Forelimb muscle (tissue), 1 donor: ENCODE results near the gene TRABD2B. TPM values are rescaled to one million over a fixed set of nuclear protein-coding genes. Genes with fewer than 3 reads are reported as not detected.

Experiments used
- DNase-seq: peaks from one replicate; pipeline ENCODE4 v3.0.0-alpha.2; 2013; ENCODE audit warnings: low read depth
- polyA plus RNA-seq: library from polyadenylated mRNA; unstranded; fragments of 120-200 nt; gene quantifications from one replicate; pipeline ENCODE4 v1.2.1, GENCODE V29; 2013; ENCODE audit not compliant: insufficient read length

The TRABD2B gene
- polyA plus RNA-seq, 1 donor: 3.8 TPM

- no peak for DNase-seq
These were observed 85.3 kb downstream of the TRABD2B start for GRCh38 chr1:47911892-47912291.

- no peak for DNase-seq
These were observed 85.8 kb downstream of the TRABD2B start for GRCh38 chr1:47911424-47911823.

- DNase-seq: no peak
These were observed 88.9 kb downstream of the TRABD2B start for GRCh38 chr1:47908258-47908657.

- no peak for DNase-seq
These were observed 90.0 kb downstream of the TRABD2B start for GRCh38 chr1:47907177-47907528.

- no peak for DNase-seq
These were observed 90.5 kb downstream of the TRABD2B start for GRCh38 chr1:47906527-47907176.

- no peak for DNase-seq
These were observed 91.2 kb downstream of the TRABD2B start for GRCh38 chr1:47906009-47906432.

GRCh38 chr1:47903723-47904122 lies 93.5 kb downstream of the TRABD2B start:
- no peak for DNase-seq

- no peak for DNase-seq
These were observed 96.1 kb downstream of the TRABD2B start for GRCh38 chr1:47901001-47901575.

GRCh38 chr1:47898133-47898845 lies 98.9 kb downstream of the TRABD2B start:
- no peak for DNase-seq

GRCh38 chr1:47895279-47896125 lies 101.7 kb downstream of the TRABD2B start:
- DNase-seq: no peak

GRCh38 chr1:47894410-47895278 lies 102.5 kb downstream of the TRABD2B start:
- no peak for DNase-seq

GRCh38 chr1:47893412-47893811 lies 103.8 kb downstream of the TRABD2B start:
- no peak for DNase-seq

GRCh38 chr1:47890779-47891178 lies 106.4 kb downstream of the TRABD2B start:
- DNase-seq: no peak

GRCh38 chr1:47888294-47888629 lies 108.9 kb downstream of the TRABD2B start:
- DNase-seq: no peak

- DNase-seq: no peak
These were observed 109.5 kb downstream of the TRABD2B start for GRCh38 chr1:47887475-47888293.

- DNase-seq: no peak
These were observed 110.1 kb downstream of the TRABD2B start for GRCh38 chr1:47887060-47887459.

- DNase-seq: no peak
These were observed 111.0 kb downstream of the TRABD2B start for GRCh38 chr1:47886141-47886540.

GRCh38 chr1:47885062-47885830 lies 111.9 kb downstream of the TRABD2B start:
- DNase-seq: no peak

GRCh38 chr1:47883963-47884362 lies 113.2 kb downstream of the TRABD2B start:
- DNase-seq: no peak
